ENCODE results near the gene HOXD10.

The HOXD10 gene

GRCh38 chr2:176105078-176105729, 11.4 kb upstream of the HOXD10 start:
- Histone ChIP-seq H3K4me2 (ENCODE audit: low read depth, low read length) (no peak overlapping the region), H3K36me3 (replicated peaks; ENCODE audit: insufficient read depth, low read length) (no peaks in the 10 kb centered on the region), H2AFZ (ENCODE audit: low read length) (no peak overlapping the region), H3K4me3 (ENCODE audit: low read length) (no peak overlapping the region), H3K9me2 (replicated peaks; ENCODE audit: insufficient read depth, low read length) (no peaks in the 10 kb centered on the region), H3K79me2 (ENCODE audit: low read length) (no peaks in the 10 kb centered on the region), H3K27ac (ENCODE audit: low read length) (no peak overlapping the region), H4K20me1 (ENCODE audit: insufficient read depth, low read length) (no peaks in the 10 kb centered on the region), H3K4me1 (ENCODE audit: low read length) (no peaks in the 10 kb centered on the region), H3F3A (ENCODE audit: insufficient read depth, low read length) (no peaks in the 10 kb centered on the region), H3K9me3 (replicated peaks; ENCODE audit: insufficient read depth, low read length) (no peaks in the 10 kb centered on the region), H3K27me3 (replicated peaks; ENCODE audit: insufficient read depth, low read length) (peaks cover 26% of the 10 kb centered on the region), H3K9ac (ENCODE audit: low read length) (no peak overlapping the region)
- no peak for DNase-seq
- TF ChIP-seq EZH2 (optimal IDR thresholded peaks at IDR 0.05; ENCODE audit: low read depth, low read length) (no peak), EZH2phosphoT487 (IDR thresholded peaks at IDR 0.05; ENCODE audit: low read length) (no peak), CTCF (IDR thresholded peaks at IDR 0.05; ENCODE audit: low read length) (no peak)

GRCh38 chr2:176105730-176106580, 10.6 kb upstream of the HOXD10 start:
- no peaks in the 10 kb centered on the region for H3K36me3 ChIP-seq (replicated peaks; ENCODE audit: insufficient read depth, low read length)
- H3K79me2 ChIP-seq (ENCODE audit: low read length) = no peaks in the 10 kb centered on the region
- no peaks in the 10 kb centered on the region for H3K4me1 ChIP-seq (ENCODE audit: low read length)
- H3F3A ChIP-seq (ENCODE audit: insufficient read depth, low read length) = no peaks in the 10 kb centered on the region
- no peaks in the 10 kb centered on the region for H3K9me2 ChIP-seq (replicated peaks; ENCODE audit: insufficient read depth, low read length)
- H3K9ac ChIP-seq (ENCODE audit: low read length) = no peak overlapping the region
- no peaks in the 10 kb centered on the region for H3K9me3 ChIP-seq (replicated peaks; ENCODE audit: insufficient read depth, low read length)
- H3K4me3 ChIP-seq (ENCODE audit: low read length) = no peak overlapping the region
- no peaks in the 10 kb centered on the region for H4K20me1 ChIP-seq (ENCODE audit: insufficient read depth, low read length)
- no peak overlapping the region for H3K4me2 ChIP-seq (ENCODE audit: low read depth, low read length)
- peaks cover 32% of the 10 kb centered on the region for H3K27me3 ChIP-seq (replicated peaks; ENCODE audit: insufficient read depth, low read length)
- no peak for TF ChIP-seq EZH2 (optimal IDR thresholded peaks at IDR 0.05; ENCODE audit: low read depth, low read length)
- no peak for TF ChIP-seq EZH2phosphoT487 (IDR thresholded peaks at IDR 0.05; ENCODE audit: low read length)
- H3K27ac ChIP-seq (ENCODE audit: low read length) = no peak overlapping the region
- H2AFZ ChIP-seq (ENCODE audit: low read length) = no peak overlapping the region
- DNase-seq = no peak

- Histone ChIP-seq H3K9me2 (replicated peaks; ENCODE audit: insufficient read depth, low read length) (no peaks in the 10 kb centered on the region), H3K27me3 (replicated peaks; ENCODE audit: insufficient read depth, low read length) (peaks cover 35% of the 10 kb centered on the region)
Observed at GRCh38 chr2:176106581-176107539, 9.7 kb upstream of the HOXD10 start, which contains the start of gene HOXD11. TSS of gene HOXD11 (plus strand) at chr2:176107280. CDS start at chr2:176107356, 76 bp downstream.

More at GRCh38 chr2:176106581-176107539, 9.7 kb upstream of the HOXD10 start, which contains the start of gene HOXD11:
- DNase-seq = no peak
- Histone ChIP-seq H4K20me1 (ENCODE audit: insufficient read depth, low read length) (no peaks in the 10 kb centered on the region), H3K4me3 (ENCODE audit: low read length) (no peak within 1 kb of the TSS), H3K36me3 (replicated peaks; ENCODE audit: insufficient read depth, low read length) (no peaks in the 10 kb centered on the region), H3K27ac (ENCODE audit: low read length) (no peak within 1 kb of the TSS), H3K4me1 (ENCODE audit: low read length) (no peaks in the 10 kb centered on the region), H3K9me3 (replicated peaks; ENCODE audit: insufficient read depth, low read length) (no peaks in the 10 kb centered on the region), H3F3A (ENCODE audit: insufficient read depth, low read length) (no peaks in the 10 kb centered on the region), H3K4me2 (ENCODE audit: low read depth, low read length) (no peak within 1 kb of the TSS), H3K9ac (ENCODE audit: low read length) (no peak within 1 kb of the TSS), H2AFZ (ENCODE audit: low read length) (no peak within 1 kb of the TSS), H3K79me2 (ENCODE audit: low read length) (no peaks in the 10 kb centered on the region)
- no peak for TF ChIP-seq EZH2 (optimal IDR thresholded peaks at IDR 0.05; ENCODE audit: low read depth, low read length)
- TF ChIP-seq EZH2phosphoT487 (IDR thresholded peaks at IDR 0.05; ENCODE audit: low read length) = no peak
- TF ChIP-seq CTCF (IDR thresholded peaks at IDR 0.05; ENCODE audit: low read length) = no peak
